ENCODE measurements around the gene ARID4B. TPM values are rescaled to one million over a fixed set of nuclear protein-coding genes. Genes with fewer than 3 reads are reported as not detected.
A peak's percentile ranks its signal among the peaks of the same experiment; 100 is the strongest.

The ARID4B gene
- total RNA-seq, 1 experiment from 2014 or later = 34.0 TPM

GRCh38 chr1:235330918-235331285, 2.9 kb upstream of the ARID4B start:
- peaks cover 28% of the 10 kb centered on the region; the same call in 1 of the 2 replicates for H3K79me2 ChIP-seq (ENCODE audit: insufficient read depth, low read length)
- H2BK20ac ChIP-seq (ENCODE audit: low read depth, low read length, poor library complexity, severe bottlenecking) = no peak overlapping the region
- H3K27me3 Mint-ChIP-seq (ENCODE audit: low read depth) = no peaks in the 10 kb centered on the region
- no peak overlapping the region; a peak in 1 of 7 replicates for H3K27ac Mint-ChIP-seq
- H3K79me1 ChIP-seq (ENCODE audit: insufficient read depth, low read depth, low read length, poor library complexity, severe bottlenecking) = no peaks in the 10 kb centered on the region
- H3K27ac ChIP-seq (ENCODE audit: insufficient read length, low read depth, low read length) = no peak overlapping the region
- peaks cover 12 to 19% (median 12%) of the 10 kb centered on the region in 3 experiments for H3K36me3 Mint-ChIP-seq (ENCODE audit: insufficient read depth in 1 of 3, low read depth in 3 of 3)
- H3K4me1 Mint-ChIP-seq = peaks cover 11 to 28% of the 10 kb centered on the region in 2 experiments
- H3K9me3 Mint-ChIP-seq = no peaks in the 10 kb centered on the region
- no peak overlapping the region; a peak in 2 of 5 replicates for H3K4me3 Mint-ChIP-seq
- no peaks in the 10 kb centered on the region for H3K4me1 ChIP-seq (ENCODE audit: insufficient read depth, low read length)
- H2BK120ac ChIP-seq (ENCODE audit: low read depth, low read length, poor library complexity, severe bottlenecking) = no peak overlapping the region
- H3K9ac ChIP-seq (ENCODE audit: extremely low read depth, insufficient read length, low read length) = no peak overlapping the region
- H3K4me2 ChIP-seq (ENCODE audit: insufficient read depth, insufficient read length, low read length) = peak overlapping the region; percentile 87
- peaks cover 10% of the 10 kb centered on the region for H3K23me2 ChIP-seq (ENCODE audit: insufficient read length, low read depth, low read length, poor library complexity, severe bottlenecking)
- H3K18ac ChIP-seq (ENCODE audit: insufficient read length, low read depth, low read length) = no peak overlapping the region
- no peak overlapping the region for H4K91ac ChIP-seq (ENCODE audit: insufficient read length, low read depth, low read length)
- H4K20me1 ChIP-seq (ENCODE audit: control insufficient read depth, insufficient read depth, insufficient read length) = no peaks in the 10 kb centered on the region
- H2AFZ ChIP-seq (ENCODE audit: low read length) = no peak overlapping the region
- no peak overlapping the region for H3T11ph ChIP-seq (ENCODE audit: low read length)
- H3K23ac ChIP-seq (ENCODE audit: insufficient read length, low read depth, low read length) = no peak overlapping the region
- no peak for TF ChIP-seq CTCF (conservative IDR thresholded peaks at IDR 0.05)
- no peak overlapping the region for H3K56ac ChIP-seq (ENCODE audit: insufficient read length, low read depth, low read length)
- no peak for DNase-seq
- no peaks in the 10 kb centered on the region for H3K9me3 ChIP-seq (ENCODE audit: control insufficient read depth, low read depth, low read length)
- H4K5ac ChIP-seq (ENCODE audit: insufficient read length, low read depth, low read length) = no peak overlapping the region
- no peak overlapping the region for H3K14ac ChIP-seq (ENCODE audit: insufficient read depth, low read length)
- H2BK15ac ChIP-seq (ENCODE audit: low read depth, low read length) = no peak overlapping the region
- H2BK5ac ChIP-seq (ENCODE audit: insufficient read length, low read length) = no peak overlapping the region
- H3K27me3 ChIP-seq (ENCODE audit: insufficient read depth, low read length) = no peaks in the 10 kb centered on the region
- no peak overlapping the region for H3K4ac ChIP-seq (ENCODE audit: low read depth, low read length)
- no peak overlapping the region for H4K8ac ChIP-seq (replicated peaks; ENCODE audit: insufficient read length, low read depth, low read length)
- H2AK5ac ChIP-seq (ENCODE audit: insufficient read length, low read length) = no peak overlapping the region
- no peak overlapping the region for H2BK12ac ChIP-seq (ENCODE audit: insufficient read length, low read depth, low read length)
- no CpG with 5 or more reads among the region's 5 CpGs for WGBS (ENCODE audit: extremely low coverage, insufficient read length, low lambda C conversion rate)

Measured in H9 (cell line).